Islet precursor cell (in vitro differentiated cells): ENCODE results near the gene TTLL13.
"Not testable (repeated sequence)": the region's sequence is repeated elsewhere in the genome, so short reads cannot be mapped to it uniquely, and the experiment has no call there.

ENCODE experiments used
- DNase-seq: peaks from one replicate; pipeline ENCODE4 v3.0.0-alpha.2; 2018

TTLL13 gene

GRCh38 chr15:90291679-90292356 is 42.5 kb downstream of the TTLL13 start:
- no peak for DNase-seq

GRCh38 chr15:90293040-90293810 is 43.9 kb downstream of the TTLL13 start:
- peak; percentile 97 for DNase-seq

- DNase-seq: no peak
These were observed 44.8 kb downstream of the TTLL13 start for GRCh38 chr15:90294159-90294558.

- DNase-seq: no peak
These were observed 45.4 kb downstream of the TTLL13 start for GRCh38 chr15:90294601-90295269.

GRCh38 chr15:90295270-90295648 is 45.9 kb downstream of the TTLL13 start:
- DNase-seq: no peak

- not testable (repeated sequence) for DNase-seq
These were observed 47.0 kb downstream of the TTLL13 start for GRCh38 chr15:90296316-90296884.

- DNase-seq: no peak
These were observed 47.7 kb downstream of the TTLL13 start for GRCh38 chr15:90297021-90297420.

- no peak for DNase-seq
These were observed 51.2 kb downstream of the TTLL13 start for GRCh38 chr15:90300541-90300940.

- peak; percentile 91 for DNase-seq
These were observed 51.8 kb downstream of the TTLL13 start for GRCh38 chr15:90300988-90301706.

- DNase-seq: no peak
These were observed 52.4 kb downstream of the TTLL13 start for GRCh38 chr15:90301707-90302300.

- DNase-seq: not testable (repeated sequence)
These were observed 56.0 kb downstream of the TTLL13 start for GRCh38 chr15:90305355-90305754.

GRCh38 chr15:90305932-90306331 is 56.6 kb downstream of the TTLL13 start:
- DNase-seq: peak; percentile 34

GRCh38 chr15:90306560-90306959 is 57.2 kb downstream of the TTLL13 start:
- DNase-seq: peak; percentile 38

- DNase-seq: peak; percentile 22
These were observed 58.3 kb downstream of the TTLL13 start for GRCh38 chr15:90307661-90308060.

GRCh38 chr15:90309020-90309419 is 59.7 kb downstream of the TTLL13 start:
- peak; percentile 24 for DNase-seq
